ENCODE data around the gene ZNF529.
"Not testable (repeated sequence)": the region's sequence is repeated elsewhere in the genome, so short reads cannot be mapped to it uniquely, and the experiment has no call there.

The ZNF529 gene

GRCh38 chr19:36573020-36573894, at the start of gene ZNF529:
Gene ZNF529, minus strand, starts transcription at chr19:36573292. Its CDS starts 946 bp downstream, at chr19:36572346.
- peak; percentile 75 for DNase-seq

- no peak for DNase-seq
These were observed 32.9 kb upstream of the ZNF529 start for GRCh38 chr19:36605877-36606478.

GRCh38 chr19:36605101-36605876, 32.2 kb upstream of the ZNF529 start, which contains the start of gene ZNF382:
Gene ZNF382, plus strand, starts transcription at chr19:36605313. Its CDS starts 4,602 bp downstream, at chr19:36609915.
- peak; percentile 86 for DNase-seq

GRCh38 chr19:36604656-36605100, 31.6 kb upstream of the ZNF529 start:
- DNase-seq, result peak; percentile 85

GRCh38 chr19:36602681-36603080, 29.6 kb upstream of the ZNF529 start:
- DNase-seq, result not testable (repeated sequence)

- no peak for DNase-seq
These were observed 6.2 kb upstream of the ZNF529 start for GRCh38 chr19:36579255-36579654.

GRCh38 chr19:36577271-36577996, 4.3 kb upstream of the ZNF529 start:
- DNase-seq, result no peak

- no peak for DNase-seq
These were observed 1.6 kb upstream of the ZNF529 start for GRCh38 chr19:36574741-36575140.

GRCh38 chr19:36573895-36574720, 1.0 kb upstream of the ZNF529 start:
- DNase-seq, result no peak

GRCh38 chr19:36572593-36573019, 486 bp downstream of the ZNF529 start:
- no peak for DNase-seq

GRCh38 chr19:36564391-36564790, 8.7 kb downstream of the ZNF529 start:
- no peak for DNase-seq

- no peak for DNase-seq
These were observed 25.9 kb downstream of the ZNF529 start for GRCh38 chr19:36547001-36547732.

- DNase-seq, result peak; percentile 7
These were observed 44.1 kb downstream of the ZNF529 start for GRCh38 chr19:36528921-36529518.

- DNase-seq, result peak; percentile 86
These were observed 44.7 kb downstream of the ZNF529 start, which contains the start of gene ZNF260 for GRCh38 chr19:36528194-36528920. Gene ZNF260, minus strand, starts transcription at chr19:36528271. Its CDS starts 13,033 bp downstream, at chr19:36515238.

GRCh38 chr19:36527873-36528193, 45.3 kb downstream of the ZNF529 start:
- no peak for DNase-seq

GRCh38 chr19:36527341-36527740, 45.8 kb downstream of the ZNF529 start:
- DNase-seq, result no peak

- DNase-seq, result no peak
These were observed 46.5 kb downstream of the ZNF529 start for GRCh38 chr19:36526581-36526980.

- DNase-seq, result no peak
These were observed 48.5 kb downstream of the ZNF529 start for GRCh38 chr19:36524617-36525016.

GRCh38 chr19:36514012-36514612, 59.0 kb downstream of the ZNF529 start:
- DNase-seq, result no peak

Data from activated T-cell treated with anti-CD3 and anti-CD28 coated beads for 4 hours (primary cell).